Stimulated activated naive B cell treated with anti-CD40 and anti-IgM and Interleukin-4, amounts not matched to agents 10 μg/mL and 1 μg/mL and 100 μg/mL, for 72 hours (primary cell): ENCODE measurements around the gene VWA5B2.

Experiments
- ATAC-seq, 2 donors: fragments of 150-1000 bp; cut with Tn5 transposase; replicated peaks; 2 replicates each; pipeline ENCODE4 v1.10.0; 2021; ENCODE audit warnings: moderate library complexity in 1 of 2
- DNase-seq: peaks from one replicate; pipeline ENCODE4 v3.0.0; 2021
- H3K27ac Mint-ChIP-seq: one replicate; pipeline ENCODE4 v1.8.0; 2022; ENCODE audit warnings: mild to moderate bottlenecking, mixed read lengths
- H3K27me3 Mint-ChIP-seq, 2 donors: one replicate each; pipeline ENCODE4 v1.8.0; 2022; ENCODE audit warnings: mixed read lengths in 2 of 2
- H3K36me3 Mint-ChIP-seq, 2 donors: one replicate each; pipeline ENCODE4 v1.8.0; 2022; ENCODE audit warnings: mixed read lengths in 2 of 2, mild to moderate bottlenecking in 1 of 2
- H3K4me1 Mint-ChIP-seq, 2 donors: one replicate each; pipeline ENCODE4 v1.8.0; 2022; ENCODE audit warnings: mixed read lengths in 2 of 2, mild to moderate bottlenecking in 1 of 2
- H3K4me3 Mint-ChIP-seq, 2 donors: one replicate each; pipeline ENCODE4 v1.8.0; 2022; ENCODE audit warnings: mild to moderate bottlenecking in 2 of 2, mixed read lengths in 2 of 2, moderate library complexity in 1 of 2
- H3K9me3 Mint-ChIP-seq, 2 donors: one replicate each; pipeline ENCODE4 v1.8.0; 2022; ENCODE audit warnings: mixed read lengths in 2 of 2, mild to moderate bottlenecking in 1 of 2

The VWA5B2 gene

DNA sequence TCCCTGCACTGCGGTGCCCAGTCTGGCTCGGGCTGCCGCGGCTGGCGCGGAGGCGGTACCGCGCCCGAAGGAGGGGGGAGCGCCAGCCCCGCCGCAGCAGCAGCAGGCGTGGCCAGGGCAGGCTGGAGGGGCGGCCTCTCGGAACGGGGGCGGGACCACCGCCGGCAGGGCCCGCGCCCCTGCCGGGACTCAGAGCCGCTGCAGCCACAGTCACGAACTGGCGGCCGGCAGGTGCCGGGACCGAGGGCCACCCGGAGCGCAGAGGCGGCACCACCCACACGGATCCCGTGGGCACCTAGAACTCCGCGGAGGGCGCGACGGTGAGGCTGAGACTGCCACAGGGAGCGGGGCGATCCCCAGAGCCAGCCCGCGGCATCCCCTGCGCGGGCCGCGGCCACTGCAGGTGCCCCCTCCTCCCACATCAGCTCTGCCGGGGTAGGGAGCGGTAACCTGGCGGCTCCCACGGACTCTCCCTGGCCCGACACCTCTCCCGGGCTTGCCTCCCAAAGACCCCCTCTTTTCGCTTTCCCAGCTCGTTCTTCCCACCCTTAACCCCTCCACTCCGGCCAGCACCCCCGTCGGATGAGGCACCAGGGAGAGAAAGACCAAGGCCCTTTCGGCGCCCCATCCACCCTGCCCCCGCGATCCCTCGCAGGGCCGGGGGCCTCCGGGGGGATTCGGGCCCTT is at the start of gene VWA5B2:
Gene VWA5B2, plus strand, starts transcription at position 192 of the 687 bp plus-strand sequence. CDS start 944 bp downstream, outside the sequence.
- H3K9me3 Mint-ChIP-seq, result no peaks in the 10 kb centered on the region
- peaks cover 58 to 66% of the 10 kb centered on the region in 2 donors for H3K27me3 Mint-ChIP-seq
- ATAC-seq (peak; percentile 93), DNase-seq (peak; percentile 66)
- H3K4me1 Mint-ChIP-seq, result peaks cover 13 to 18% of the 10 kb centered on the region in 2 donors
- peak within 1 kb of the TSS; percentile 75 to 83 for H3K4me3 Mint-ChIP-seq
- H3K27ac Mint-ChIP-seq, result peak within 1 kb of the TSS; percentile 47
- no peaks in the 10 kb centered on the region for H3K36me3 Mint-ChIP-seq

DNA sequence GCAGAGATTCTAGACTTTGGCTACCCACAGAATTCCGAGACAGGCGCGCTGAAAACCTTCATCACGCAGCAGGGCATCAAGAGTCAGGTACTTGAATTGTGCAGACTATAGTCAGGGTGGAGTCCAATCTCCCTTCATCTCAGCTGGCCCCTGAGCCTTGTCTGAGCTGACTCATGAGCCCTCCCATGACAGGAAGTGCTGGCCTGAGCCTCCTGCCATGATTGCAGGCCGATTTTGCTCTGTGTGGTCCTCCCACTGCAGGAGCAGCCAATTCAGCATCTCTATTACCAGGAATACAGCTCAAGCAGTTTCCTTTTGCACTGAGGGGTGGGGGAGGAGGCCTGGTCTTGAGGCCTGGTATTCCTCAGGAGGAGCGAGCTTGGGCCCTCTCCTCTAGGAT is 49.2 kb upstream of the VWA5B2 start:
- H3K9me3 Mint-ChIP-seq, result no peaks in the 10 kb centered on the region
- H3K27ac Mint-ChIP-seq, result no peak overlapping the region
- ATAC-seq (no peak), DNase-seq (no peak)
- H3K4me3 Mint-ChIP-seq, result no peak overlapping the region
- H3K36me3 Mint-ChIP-seq, result peaks cover 42 to 80% of the 10 kb centered on the region in 2 donors
- H3K4me1 Mint-ChIP-seq, result peaks cover 25 to 39% of the 10 kb centered on the region in 2 donors
- no peaks in the 10 kb centered on the region for H3K27me3 Mint-ChIP-seq

DNA sequence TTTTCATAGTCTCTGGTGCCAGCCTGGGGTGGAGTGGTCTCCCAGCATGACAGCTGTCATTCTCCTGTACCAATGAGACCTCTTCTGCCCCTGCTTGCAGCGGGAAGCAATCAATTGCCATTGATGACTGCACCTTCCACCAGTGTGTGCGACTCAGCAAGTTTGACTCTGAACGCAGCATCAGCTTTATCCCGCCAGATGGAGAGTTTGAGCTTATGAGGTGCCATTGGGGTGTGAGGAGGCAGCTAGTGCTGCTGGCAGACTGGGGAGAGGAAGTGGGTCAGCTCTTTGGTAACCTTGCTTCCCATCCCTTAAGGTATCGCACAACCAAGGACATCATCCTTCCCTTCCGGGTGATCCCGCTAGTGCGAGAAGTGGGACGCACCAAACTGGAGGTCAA is 47.8 kb upstream of the VWA5B2 start:
- no peak for ATAC-seq
- Mint-ChIP-seq H3K36me3 (peaks cover 37 to 75% of the 10 kb centered on the region in 2 donors), H3K4me1 (peaks cover 19 to 35% of the 10 kb centered on the region in 2 donors), H3K27me3 (no peaks in the 10 kb centered on the region), H3K9me3 (no peaks in the 10 kb centered on the region), H3K4me3 (no peak overlapping the region), H3K27ac (no peak overlapping the region)
- DNase-seq, result no peak

DNA sequence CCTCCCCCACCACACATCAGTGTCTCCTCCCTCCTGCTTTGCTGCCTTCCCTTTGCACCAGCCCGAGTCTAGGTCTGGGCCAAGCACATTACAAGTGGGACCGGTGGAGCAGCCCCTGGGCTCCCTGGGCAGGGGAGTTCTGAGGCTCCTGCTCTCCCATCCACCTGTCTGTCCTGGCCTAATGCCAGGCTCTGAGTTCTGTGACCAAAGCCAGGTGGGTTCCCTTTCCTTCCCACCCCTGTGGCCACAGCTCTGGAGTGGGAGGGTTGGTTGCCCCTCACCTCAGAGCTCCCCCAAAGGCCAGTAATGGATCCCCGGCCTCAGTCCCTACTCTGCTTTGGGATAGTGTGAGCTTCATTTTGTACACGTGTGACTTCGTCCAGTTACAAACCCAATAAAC is 45.7 kb upstream of the VWA5B2 start:
- peaks cover 24 to 35% of the 10 kb centered on the region in 2 donors for H3K4me1 Mint-ChIP-seq
- H3K27ac Mint-ChIP-seq, result no peak overlapping the region
- no peak for ATAC-seq
- H3K36me3 Mint-ChIP-seq, result peaks cover 35 to 71% of the 10 kb centered on the region in 2 donors
- DNase-seq, result no peak
- H3K4me3 Mint-ChIP-seq, result no peak overlapping the region
- no peaks in the 10 kb centered on the region for H3K9me3 Mint-ChIP-seq
- no peaks in the 10 kb centered on the region for H3K27me3 Mint-ChIP-seq

DNA sequence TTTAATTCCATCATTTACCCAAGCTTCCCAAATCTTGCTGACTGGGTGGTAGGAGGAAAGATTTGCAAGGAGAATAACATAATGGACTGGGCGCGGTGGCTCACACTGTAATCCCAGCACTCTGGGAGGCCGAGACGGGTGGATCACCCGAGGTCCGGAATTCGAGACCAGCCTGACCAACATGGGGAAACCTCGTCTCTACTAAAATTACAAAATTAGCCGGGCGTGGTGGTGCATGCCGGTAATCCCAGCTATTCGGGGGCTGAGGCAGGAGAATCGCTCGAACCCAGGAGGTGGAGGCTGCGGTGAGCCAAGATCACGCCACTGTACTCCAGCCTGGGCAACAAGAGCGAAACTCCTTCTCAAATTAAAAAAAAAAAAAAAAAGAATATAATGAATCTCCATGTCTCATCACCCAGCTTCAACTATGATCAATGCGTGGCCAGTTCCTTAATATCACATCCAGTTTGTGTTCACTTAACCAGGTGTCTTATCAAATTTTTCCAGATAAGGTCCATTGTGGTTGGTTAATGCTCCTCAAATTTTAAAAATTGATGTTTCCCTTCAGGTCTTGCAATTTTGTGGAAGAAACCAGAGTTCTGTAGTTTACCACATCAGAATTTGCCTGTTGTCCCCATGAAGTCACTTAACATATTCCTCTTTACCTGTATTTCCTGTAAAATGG is 44.7 kb upstream of the VWA5B2 start:
- no peak for DNase-seq
- peak overlapping the region; percentile 96 for H3K27ac Mint-ChIP-seq

DNA sequence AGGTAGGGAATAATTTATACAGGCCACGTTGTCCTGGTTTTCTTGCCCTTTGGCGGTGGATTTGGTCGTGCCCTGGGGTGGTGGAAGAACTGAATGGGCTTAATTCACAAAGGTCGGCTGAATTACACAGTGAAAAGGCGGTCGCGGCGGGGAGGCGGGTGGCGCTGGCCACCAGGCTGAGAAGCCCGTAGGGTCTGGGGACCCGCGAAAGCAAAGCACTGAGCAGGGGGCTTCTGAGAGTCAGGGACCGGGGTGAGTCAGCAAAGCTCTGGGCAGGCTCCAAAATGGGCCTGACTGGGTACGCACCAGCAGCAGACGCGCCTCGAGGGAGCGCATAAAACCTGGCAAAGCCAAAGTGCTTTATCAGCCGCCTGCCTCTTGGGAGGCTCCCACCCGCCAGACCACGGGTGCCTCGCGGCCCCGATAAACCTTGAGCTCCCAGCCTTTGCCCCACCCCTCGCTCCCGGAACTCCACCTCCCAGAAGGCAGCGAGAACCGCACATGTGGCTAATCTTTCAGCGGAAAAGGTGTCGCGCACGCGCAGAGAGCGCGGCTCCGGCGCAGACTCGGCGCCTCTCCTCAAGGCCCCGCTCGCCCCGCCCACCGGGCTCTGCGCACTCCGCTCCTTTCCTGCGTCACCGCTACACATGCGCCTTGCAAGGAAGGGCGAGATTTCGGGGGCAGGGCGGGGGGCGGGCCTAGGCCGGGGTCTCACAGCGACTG is 43.8 kb upstream of the VWA5B2 start:
- H3K4me3 Mint-ChIP-seq, result peak overlapping the region; percentile 88 to 96
- ATAC-seq (peak; percentile 93), DNase-seq (peak; percentile 99)
- H3K36me3 Mint-ChIP-seq, result peaks cover 33 to 68% of the 10 kb centered on the region in 2 donors
- no peaks in the 10 kb centered on the region for H3K9me3 Mint-ChIP-seq
- peaks cover 28 to 38% of the 10 kb centered on the region in 2 donors for H3K4me1 Mint-ChIP-seq
- H3K27me3 Mint-ChIP-seq, result no peaks in the 10 kb centered on the region
- peak overlapping the region; percentile 96 for H3K27ac Mint-ChIP-seq

More for the DNA sequence above, 44.7 kb upstream of the VWA5B2 start:
- peaks cover 27 to 38% of the 10 kb centered on the region in 2 donors for H3K4me1 Mint-ChIP-seq
- H3K9me3 Mint-ChIP-seq, result no peaks in the 10 kb centered on the region
- H3K4me3 Mint-ChIP-seq, result peak overlapping the region; percentile 88 to 96
- no peak for ATAC-seq
- H3K36me3 Mint-ChIP-seq, result peaks cover 30 to 71% of the 10 kb centered on the region in 2 donors
- H3K27me3 Mint-ChIP-seq, result no peaks in the 10 kb centered on the region

DNA sequence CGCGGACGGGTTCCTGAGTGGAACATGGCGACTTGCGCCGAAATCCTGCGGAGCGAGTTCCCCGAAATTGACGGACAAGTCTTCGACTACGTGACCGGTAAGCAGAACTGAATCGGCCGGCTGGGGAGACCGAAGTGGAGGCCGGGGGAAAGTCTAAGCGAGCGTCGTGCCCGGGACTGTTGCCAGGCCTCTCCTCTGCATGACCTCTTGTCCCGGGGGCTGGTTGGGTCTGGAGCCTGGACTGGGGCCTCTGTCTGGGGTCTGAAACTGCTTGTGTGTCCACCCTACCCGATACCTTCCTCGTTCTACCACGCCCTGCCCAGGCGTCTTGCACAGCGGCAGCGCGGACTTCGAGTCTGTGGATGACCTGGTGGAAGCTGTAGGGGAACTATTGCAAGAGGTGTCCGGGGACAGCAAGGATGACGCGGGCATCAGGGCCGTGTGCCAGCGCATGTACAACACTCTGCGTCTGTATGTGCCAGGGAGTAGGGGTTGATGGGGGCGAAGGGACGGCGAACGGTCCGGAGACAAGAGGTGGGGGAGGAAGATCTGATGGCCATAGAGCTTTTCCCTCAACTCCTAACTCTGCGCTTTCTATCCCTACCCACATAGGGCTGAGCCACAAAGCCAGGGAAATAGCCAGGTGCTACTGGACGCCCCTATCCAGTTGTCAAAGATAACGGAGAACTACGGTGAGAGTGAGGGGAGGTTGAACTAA is 43.0 kb upstream of the VWA5B2 start, which contains the start of gene ABCF3:
Gene ABCF3, plus strand, starts transcription at position 16 of the 718 bp plus-strand sequence. Its CDS starts 9 bp downstream, at position 25.
- H3K36me3 Mint-ChIP-seq, result peaks cover 35 to 65% of the 10 kb centered on the region in 2 donors
- H3K27ac Mint-ChIP-seq, result peak within 1 kb of the TSS; percentile 96
- no peak for DNase-seq
- H3K9me3 Mint-ChIP-seq, result no peaks in the 10 kb centered on the region
- peaks cover 28 to 38% of the 10 kb centered on the region in 2 donors for H3K4me1 Mint-ChIP-seq
- H3K4me3 Mint-ChIP-seq, result peak within 1 kb of the TSS; percentile 88 to 96
- H3K27me3 Mint-ChIP-seq, result no peaks in the 10 kb centered on the region
- ATAC-seq, result peak; percentile 40 to 43

DNA sequence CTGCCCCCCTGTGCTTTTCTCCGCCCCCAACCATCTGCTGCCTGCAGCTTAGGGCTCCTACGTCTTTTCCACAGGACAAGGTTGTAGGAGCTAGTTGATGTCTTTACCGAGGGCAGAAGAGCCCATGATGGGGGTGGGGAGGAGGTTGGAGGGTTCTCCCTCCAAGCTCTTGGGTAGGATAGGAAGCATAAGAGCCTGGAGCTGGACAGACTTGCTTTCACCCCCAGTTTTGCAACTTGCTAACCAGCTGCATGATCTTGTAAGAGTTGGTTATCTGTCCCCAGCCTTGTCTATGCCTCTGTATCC is 42.5 kb upstream of the VWA5B2 start:
- ATAC-seq (no peak), DNase-seq (no peak)
- Mint-ChIP-seq H3K4me3 (peak overlapping the region; percentile 88 to 96), H3K9me3 (no peaks in the 10 kb centered on the region), H3K36me3 (peaks cover 35 to 60% of the 10 kb centered on the region in 2 donors), H3K27me3 (no peaks in the 10 kb centered on the region), H3K27ac (peak overlapping the region; percentile 96), H3K4me1 (peaks cover 28 to 38% of the 10 kb centered on the region in 2 donors)

DNA sequence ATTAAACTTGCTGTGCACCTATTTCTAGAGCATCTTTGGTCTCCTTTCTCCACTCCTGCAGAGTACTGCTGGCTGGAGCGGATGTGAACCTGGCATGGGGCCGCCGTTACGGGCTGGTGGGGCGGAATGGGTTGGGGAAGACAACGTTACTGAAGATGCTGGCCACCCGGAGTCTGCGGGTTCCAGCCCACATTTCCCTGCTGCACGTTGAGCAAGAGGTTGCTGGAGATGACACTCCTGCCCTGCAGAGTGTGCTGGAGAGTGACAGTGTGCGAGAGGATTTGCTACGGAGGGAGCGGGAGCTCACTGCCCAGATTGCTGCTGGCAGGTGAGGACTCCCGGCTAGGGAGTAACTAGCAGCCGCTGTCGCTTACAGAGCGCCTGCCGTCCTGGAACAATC is 41.3 kb upstream of the VWA5B2 start:
- ATAC-seq (no peak), DNase-seq (no peak)
- no peaks in the 10 kb centered on the region for H3K9me3 Mint-ChIP-seq
- no peak overlapping the region for H3K4me3 Mint-ChIP-seq
- H3K27ac Mint-ChIP-seq, result peak overlapping the region; percentile 20
- H3K4me1 Mint-ChIP-seq, result peaks cover 28 to 38% of the 10 kb centered on the region in 2 donors
- H3K36me3 Mint-ChIP-seq, result peaks cover 39 to 64% of the 10 kb centered on the region in 2 donors
- H3K27me3 Mint-ChIP-seq, result no peaks in the 10 kb centered on the region

DNA sequence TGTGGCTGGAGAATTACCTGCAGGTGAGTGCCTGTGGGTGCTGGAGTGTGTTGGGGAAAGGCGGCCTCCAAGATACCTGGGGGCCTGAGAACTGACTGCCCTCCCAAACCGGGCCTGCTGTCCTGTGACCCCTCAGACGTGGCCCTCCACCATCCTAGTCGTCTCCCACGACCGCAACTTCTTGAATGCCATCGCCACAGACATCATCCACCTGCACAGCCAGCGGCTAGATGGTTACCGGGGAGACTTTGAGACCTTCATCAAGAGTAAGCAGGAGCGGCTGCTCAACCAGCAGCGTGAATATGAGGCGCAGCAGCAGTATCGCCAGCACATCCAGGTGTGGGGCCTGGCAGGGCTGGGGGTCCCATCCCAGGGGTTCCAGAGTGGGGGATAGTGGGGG is 40.0 kb upstream of the VWA5B2 start:
- DNase-seq, result no peak
- Mint-ChIP-seq H3K4me3 (no peak overlapping the region), H3K27ac (no peak overlapping the region), H3K27me3 (no peaks in the 10 kb centered on the region), H3K4me1 (peaks cover 28 to 38% of the 10 kb centered on the region in 2 donors), H3K9me3 (no peaks in the 10 kb centered on the region), H3K36me3 (peaks cover 40 to 64% of the 10 kb centered on the region in 2 donors)
- no peak for ATAC-seq

DNA sequence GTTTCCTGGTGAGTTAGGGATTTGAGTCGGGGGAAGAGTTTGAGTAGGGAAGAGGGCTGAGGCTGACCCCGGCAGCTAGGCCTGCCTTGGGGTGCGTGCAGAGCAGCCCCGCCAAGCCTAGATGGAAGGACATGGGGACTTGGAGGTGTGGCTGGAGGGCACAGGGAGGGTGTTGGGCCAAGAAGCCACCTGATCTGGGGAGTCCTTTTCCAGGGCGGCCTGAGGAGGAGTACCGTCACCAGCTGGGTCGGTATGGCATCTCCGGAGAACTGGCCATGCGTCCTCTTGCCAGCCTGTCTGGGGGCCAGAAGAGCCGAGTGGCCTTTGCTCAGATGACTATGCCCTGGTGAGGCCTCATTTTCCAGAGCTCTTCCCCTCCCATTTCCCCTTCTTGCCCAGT is 36.5 kb upstream of the VWA5B2 start:
- peaks cover 34 to 57% of the 10 kb centered on the region in 2 donors for H3K36me3 Mint-ChIP-seq
- no peaks in the 10 kb centered on the region for H3K27me3 Mint-ChIP-seq

DNA sequence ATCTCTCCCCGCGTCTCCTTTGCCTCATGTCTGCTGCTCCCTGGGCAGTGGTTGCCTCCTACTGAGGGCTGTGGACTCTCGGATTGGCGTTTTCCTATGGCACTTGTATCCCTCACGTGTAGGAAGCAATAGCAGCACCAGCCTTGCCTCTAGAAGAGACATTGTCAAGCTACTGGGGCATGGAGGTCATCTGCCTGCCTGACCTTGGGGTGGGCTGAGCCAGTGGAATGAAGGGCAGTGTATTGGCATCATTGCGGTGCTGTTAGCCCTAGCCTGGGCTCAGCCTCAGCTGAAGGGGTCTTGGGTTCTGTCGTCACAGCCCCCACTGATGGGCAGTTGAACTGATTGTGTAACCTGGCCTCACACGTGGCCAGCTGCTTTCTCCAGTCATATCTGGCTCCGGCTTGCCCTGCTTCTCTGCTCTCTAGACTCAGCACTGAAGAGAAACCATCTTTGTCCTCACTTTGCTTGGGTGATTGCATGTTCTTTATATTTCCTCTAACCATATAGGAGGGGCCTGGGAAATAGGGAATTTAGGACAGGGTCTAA is 35.3 kb upstream of the VWA5B2 start:
- ATAC-seq, result no peak
- DNase-seq, result no peak
- Mint-ChIP-seq H3K9me3 (no peaks in the 10 kb centered on the region), H3K4me3 (no peak overlapping the region), H3K27ac (no peak overlapping the region), H3K4me1 (peaks cover under 1 to 2% of the 10 kb centered on the region in 2 donors), H3K27me3 (no peaks in the 10 kb centered on the region), H3K36me3 (peaks cover 31 to 48% of the 10 kb centered on the region in 2 donors)

More for the DNA sequence above, 36.5 kb upstream of the VWA5B2 start:
- ATAC-seq (no peak), DNase-seq (no peak)
- Mint-ChIP-seq H3K27ac (peak overlapping the region; percentile 20), H3K4me1 (peaks cover 9 to 12% of the 10 kb centered on the region in 2 donors), H3K4me3 (no peak overlapping the region), H3K9me3 (no peaks in the 10 kb centered on the region)

DNA sequence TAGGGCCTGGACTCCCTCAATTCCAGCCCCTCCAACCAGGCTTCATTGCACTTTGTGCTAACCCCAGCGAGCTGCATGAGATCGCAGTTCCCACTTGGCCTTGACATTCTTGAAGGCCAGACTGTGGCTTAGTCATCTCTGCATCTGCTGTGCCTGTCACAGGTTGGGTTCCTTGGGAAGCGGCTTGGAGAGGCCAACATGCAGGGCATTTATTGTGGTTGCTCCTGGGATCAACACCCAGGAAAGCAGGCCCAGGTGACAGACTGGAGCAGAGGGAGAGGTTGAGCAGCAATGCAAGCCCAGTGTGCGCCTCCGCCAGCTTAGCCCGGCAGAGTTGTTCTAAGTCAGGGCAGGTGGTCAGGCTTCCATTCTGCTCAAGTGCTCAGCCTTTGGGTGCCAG is 32.8 kb upstream of the VWA5B2 start:
- no peaks in the 10 kb centered on the region for H3K9me3 Mint-ChIP-seq
- peaks cover 25 to 35% of the 10 kb centered on the region in 2 donors for H3K36me3 Mint-ChIP-seq
- no peak for DNase-seq
- no peaks in the 10 kb centered on the region for H3K27me3 Mint-ChIP-seq
- H3K4me1 Mint-ChIP-seq, result no peaks in the 10 kb centered on the region
- no peak overlapping the region for H3K27ac Mint-ChIP-seq
- ATAC-seq, result no peak
- H3K4me3 Mint-ChIP-seq, result no peak overlapping the region
